Caco-2 (cell line): ENCODE data around the gene KIAA1755. TPM values are rescaled to one million over a fixed set of nuclear protein-coding genes. Genes with fewer than 3 reads are reported as not detected.

Source experiments
- BruUV-seq: library from RNA; stranded (reverse); fragments of 400-500 nt; replicated peaks from 2 replicates; lab custom pipeline; 2021; lab: Mats Ljungman, UMichigan
- CTCF ChIA-PET: fragments of 300-600 bp; sonication (Branson Sonifier 250); formaldehyde crosslinking; loops from one replicate; lab custom pipeline; 2022; ENCODE audit warnings: antibody characterized with exemption; lab: Charles Lee
- POLR2A ChIA-PET: fragments of 300-600 bp; sonication (Branson Sonifier 250); formaldehyde crosslinking; loops from one replicate; lab custom pipeline; 2022; ENCODE audit warnings: antibody characterized with exemption; lab: Charles Lee
- DNase-seq, 2 experiments: peaks; one replicate each; pipeline versions ENCODE4 v3.0.0 to v3.0.0-alpha.2; 2020 to 2022
- H3K27me3 ChIP-seq: replicated peaks from 2 replicates; pipeline ENCODE4 v1.6.0; 2011; ENCODE audit warnings: low read length; ENCODE audit not compliant: control insufficient read depth, insufficient read depth
- H3K36me3 ChIP-seq: 2 replicates; pipeline ENCODE4 v1.5.1; 2011; ENCODE audit warnings: low read length; ENCODE audit not compliant: control insufficient read depth, insufficient read depth
- H3K4me1 ChIP-seq: fragments of 250-450 bp; sonication (Bioruptor Pico); 2 replicates; pipeline ENCODE4 v1.5.1; 2020; ENCODE audit warnings: mild to moderate bottlenecking
- H3K4me3 ChIP-seq: 2 replicates; pipeline ENCODE4 v1.5.1; 2011; ENCODE audit warnings: low read depth, mild to moderate bottlenecking, control low read depth, low read length
- H3K9me3 ChIP-seq: fragments of 250-450 bp; sonication (Bioruptor Pico); 2 replicates; pipeline ENCODE4 v1.5.1; 2020; ENCODE audit warnings: mild to moderate bottlenecking, moderate library complexity
- H3K27ac Mint-ChIP-seq: one replicate; pipeline ENCODE4 v1.8.0; 2022; ENCODE audit warnings: mixed read lengths; ENCODE audit not compliant: unreplicated experiment
- H3K27me3 Mint-ChIP-seq: one replicate; pipeline ENCODE4 v1.8.0; 2022; ENCODE audit warnings: mixed read lengths; ENCODE audit not compliant: insufficient read depth, unreplicated experiment
- H3K36me3 Mint-ChIP-seq: one replicate; pipeline ENCODE4 v1.8.0; 2022; ENCODE audit warnings: mild to moderate bottlenecking, mixed read lengths; ENCODE audit not compliant: insufficient read depth, unreplicated experiment
- H3K4me1 Mint-ChIP-seq: one replicate; pipeline ENCODE4 v1.8.0; 2022; ENCODE audit warnings: low read depth, mixed read lengths; ENCODE audit not compliant: unreplicated experiment
- H3K4me3 Mint-ChIP-seq: one replicate; pipeline ENCODE4 v1.8.0; 2022; ENCODE audit warnings: mild to moderate bottlenecking, moderate library complexity, mixed read lengths; ENCODE audit not compliant: unreplicated experiment
- H3K9me3 Mint-ChIP-seq: one replicate; pipeline ENCODE4 v1.8.0; 2022; ENCODE audit warnings: mixed read lengths; ENCODE audit not compliant: unreplicated experiment
- CTCF ChIP-seq, 2 experiments: fragments of 200-600 bp in 1 of 2; IDR thresholded peaks; 1 replicate in 1 of 2; 2 replicates in 1 of 2; pipeline versions ENCODE4 v1.5.1 to v1.8.0; 2011 to 2022; ENCODE audit warnings: antibody characterized with exemption in 1 of 2, control low read depth in 1 of 2, inconsistent platforms in 1 of 2, low read depth in 1 of 2, low read length in 1 of 2, mild to moderate bottlenecking in 1 of 2, moderate library complexity in 1 of 2; ENCODE audit not compliant: insufficient read depth in 1 of 2, severe bottlenecking in 1 of 2, unreplicated experiment in 1 of 2
- intact Hi-C: fragments of 100-400 bp; cut with micrococcal nuclease; formaldehyde crosslinking; loops from one replicate; pipeline ENCODE4 v1.10.0; 2022; ENCODE audit not compliant: unreplicated experiment
- total RNA-seq: library from RNA; stranded (reverse); gene quantifications from 2 replicates; pipeline ENCODE4 v1.2.3, GENCODE V29; 2022

KIAA1755 gene
- total RNA-seq, 1 experiment from 2014 or later: 0.20 TPM

DNA sequence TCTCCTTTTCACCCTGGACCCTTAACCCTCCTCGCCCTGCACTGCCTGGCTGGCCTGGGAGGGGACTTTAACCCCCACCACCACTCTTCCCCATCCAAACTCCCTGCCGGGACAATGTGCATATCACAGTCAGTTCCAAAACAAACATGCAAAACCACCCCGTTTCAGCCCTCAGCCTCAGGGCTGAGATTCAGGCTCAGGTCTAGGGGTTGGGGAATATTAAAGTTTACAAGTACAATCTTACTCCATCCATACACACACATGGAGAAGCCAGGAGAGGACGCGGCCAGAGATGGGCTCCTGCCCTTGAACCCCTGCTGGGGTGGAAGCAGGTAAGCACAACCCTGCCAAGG lies 534 bp downstream of the KIAA1755 start:
- BruUV-seq: no TSS peak
- intact Hi-C loops: no loop called here
- CTCF ChIA-PET: no interaction called here
- Mint-ChIP-seq H3K9me3 (no peaks in the 10 kb centered on the region), H3K36me3 (no peaks in the 10 kb centered on the region), H3K27ac (no peak overlapping the region), H3K4me1 (peaks cover 7% of the 10 kb centered on the region), H3K27me3 (peaks cover 8% of the 10 kb centered on the region), H3K4me3 (peak overlapping the region; percentile 4)
- TF ChIP-seq CTCF (IDR thresholded peaks at IDR 0.05; ENCODE audit: insufficient read depth in 1 of 2, low read depth in 1 of 2, low read length in 1 of 2, severe bottlenecking in 1 of 2, unreplicated experiment in 1 of 2): no peak
- Histone ChIP-seq H3K9me3 (no peaks in the 10 kb centered on the region), H3K36me3 (no peaks in the 10 kb centered on the region), H3K27me3 (peaks cover 1% of the 10 kb centered on the region; the same call in 1 of the 2 replicates), H3K4me1 (peaks cover 8% of the 10 kb centered on the region), H3K4me3 (no peak overlapping the region)
- DNase-seq: peak in 1 of 2 experiments; percentile 51
- POLR2A ChIA-PET: no interaction called here

- H3K27me3 Mint-ChIP-seq: peaks cover 6% of the 10 kb centered on the region
- no peak overlapping the region for H3K4me3 Mint-ChIP-seq
- intact Hi-C loops: no loop called here
- H3K36me3 Mint-ChIP-seq: no peaks in the 10 kb centered on the region
- ChIA-PET POLR2A (no interaction called here), CTCF (no interaction called here)
- H3K27ac Mint-ChIP-seq: no peak overlapping the region
- no peak for TF ChIP-seq CTCF (IDR thresholded peaks at IDR 0.05; ENCODE audit: insufficient read depth in 1 of 2, low read depth in 1 of 2, low read length in 1 of 2, severe bottlenecking in 1 of 2, unreplicated experiment in 1 of 2)
- Histone ChIP-seq H3K27me3 (peaks cover 1% of the 10 kb centered on the region; the same call in 1 of the 2 replicates), H3K36me3 (no peaks in the 10 kb centered on the region), H3K4me1 (peaks cover 8% of the 10 kb centered on the region), H3K9me3 (no peaks in the 10 kb centered on the region), H3K4me3 (no peak overlapping the region)
- no peak for DNase-seq
- H3K4me1 Mint-ChIP-seq: peaks cover 7% of the 10 kb centered on the region
- BruUV-seq: no TSS peak
- H3K9me3 Mint-ChIP-seq: no peaks in the 10 kb centered on the region
Measured at GRCh38 chr20:38258545-38259215, 1.9 kb downstream of the KIAA1755 start.

DNA sequence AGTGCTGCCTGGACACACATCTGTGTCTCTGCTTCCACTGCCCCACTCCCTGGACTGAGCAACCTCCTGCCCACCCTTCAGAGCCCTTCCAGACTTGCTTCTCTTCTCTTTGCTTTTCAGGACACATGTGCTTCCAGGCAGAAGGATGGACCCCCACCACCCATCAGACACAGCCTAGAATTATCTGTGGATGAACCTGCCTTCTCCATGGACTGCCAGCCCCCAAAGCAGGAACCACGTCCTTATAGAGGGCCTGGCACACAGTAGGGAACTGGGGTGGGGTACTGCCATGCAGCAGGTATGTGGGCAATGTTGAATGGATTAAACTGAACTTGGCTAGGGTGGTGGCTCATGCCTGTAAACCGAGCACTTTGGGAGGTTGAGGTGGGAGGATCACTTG lies 3.6 kb downstream of the KIAA1755 start:
- no TSS peak for BruUV-seq
- ChIA-PET POLR2A (no interaction called here), CTCF (no interaction called here)
- Mint-ChIP-seq H3K9me3 (no peaks in the 10 kb centered on the region), H3K36me3 (no peaks in the 10 kb centered on the region), H3K27ac (no peak overlapping the region), H3K4me3 (no peak overlapping the region), H3K4me1 (peaks cover 7% of the 10 kb centered on the region), H3K27me3 (peaks cover 3% of the 10 kb centered on the region)
- intact Hi-C loops: no loop called here
- Histone ChIP-seq H3K9me3 (no peaks in the 10 kb centered on the region), H3K36me3 (no peaks in the 10 kb centered on the region), H3K4me3 (no peak overlapping the region), H3K27me3 (peaks cover under 1% of the 10 kb centered on the region; the same call in 1 of the 2 replicates), H3K4me1 (peaks cover 8% of the 10 kb centered on the region)
- no peak for TF ChIP-seq CTCF (IDR thresholded peaks at IDR 0.05; ENCODE audit: insufficient read depth in 1 of 2, low read depth in 1 of 2, low read length in 1 of 2, severe bottlenecking in 1 of 2, unreplicated experiment in 1 of 2)
- DNase-seq: no peak
